KBM-7 (cell line): ENCODE results near the gene SLC12A5.

ENCODE experiments used
- DNase-seq: peaks from one replicate; pipeline ENCODE4 v3.0.0-alpha.2; 2015
- in situ Hi-C: fragments of 300-500 bp; cut with MboI; formaldehyde crosslinking; loops from 2 replicates; pipeline ENCODE4 v1.14.3; 2020; ENCODE audit warnings: low sequenced_read_pairs, low pct_unique_long_range_greater_than_20kb, mixed read lengths

SLC12A5 gene

DNA sequence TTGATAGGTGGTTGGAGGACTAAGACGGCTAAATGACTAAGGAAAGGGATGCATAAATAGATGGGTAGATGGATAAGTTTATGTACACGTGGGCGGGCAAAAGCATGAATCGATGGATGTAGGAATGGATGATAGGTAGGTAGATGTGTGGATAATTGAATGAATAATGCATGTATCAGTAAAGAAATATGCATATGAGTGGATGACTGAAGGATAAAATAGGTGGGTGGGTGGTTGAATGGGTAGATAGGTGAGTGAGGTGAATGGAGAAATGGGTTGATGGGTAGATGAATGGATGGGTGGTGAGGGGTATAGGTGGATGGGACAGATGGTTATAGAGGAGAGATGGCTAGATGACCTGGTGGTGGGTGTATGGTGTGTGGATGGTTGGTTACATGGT is 20.2 kb downstream of the SLC12A5 start:
- in situ Hi-C loops = no loop called here
- DNase-seq = no peak

DNA sequence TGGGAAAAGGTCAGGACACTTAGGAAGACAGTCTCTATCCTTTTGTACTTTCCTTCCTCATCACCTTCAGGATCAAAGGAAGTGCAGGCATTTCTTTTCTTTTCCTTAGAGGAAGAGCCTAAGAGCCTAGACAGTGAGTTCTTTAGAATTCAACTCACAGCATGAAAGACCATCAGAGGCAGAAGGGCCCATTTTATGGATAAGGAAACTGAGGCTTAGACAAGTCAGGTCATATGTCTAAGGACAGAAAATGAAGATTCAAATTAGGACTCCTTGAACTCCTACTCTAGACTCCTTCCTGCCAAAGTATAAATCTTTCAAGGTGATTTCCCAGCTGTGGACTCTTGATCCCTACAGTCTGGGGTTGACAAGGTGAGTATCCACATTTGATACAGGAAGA is 20.8 kb downstream of the SLC12A5 start:
- in situ Hi-C loops = no loop called here

DNA sequence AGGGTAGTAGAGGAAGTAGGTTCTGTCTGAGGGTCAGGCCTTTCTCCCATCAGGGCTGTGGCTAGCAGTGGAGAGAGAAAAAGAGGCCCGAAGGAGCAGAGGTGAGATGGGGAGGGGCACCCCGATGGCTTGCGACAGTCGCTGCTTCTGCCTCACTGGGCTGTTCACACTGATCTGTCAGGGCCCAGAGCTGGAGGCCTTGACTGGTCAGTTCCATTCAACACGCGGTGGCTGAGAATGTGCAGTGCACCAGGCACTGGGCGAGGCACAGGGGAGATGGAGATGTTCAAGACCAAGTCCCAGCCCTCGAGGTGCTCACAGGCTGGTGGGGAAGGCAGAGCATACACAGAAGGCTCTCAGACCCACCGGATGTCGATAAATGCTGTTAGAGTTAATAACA is 21.4 kb downstream of the SLC12A5 start:
- in situ Hi-C loops = no loop called here
- no peak for DNase-seq

More for the DNA sequence above, 20.8 kb downstream of the SLC12A5 start:
- no peak for DNase-seq

DNA sequence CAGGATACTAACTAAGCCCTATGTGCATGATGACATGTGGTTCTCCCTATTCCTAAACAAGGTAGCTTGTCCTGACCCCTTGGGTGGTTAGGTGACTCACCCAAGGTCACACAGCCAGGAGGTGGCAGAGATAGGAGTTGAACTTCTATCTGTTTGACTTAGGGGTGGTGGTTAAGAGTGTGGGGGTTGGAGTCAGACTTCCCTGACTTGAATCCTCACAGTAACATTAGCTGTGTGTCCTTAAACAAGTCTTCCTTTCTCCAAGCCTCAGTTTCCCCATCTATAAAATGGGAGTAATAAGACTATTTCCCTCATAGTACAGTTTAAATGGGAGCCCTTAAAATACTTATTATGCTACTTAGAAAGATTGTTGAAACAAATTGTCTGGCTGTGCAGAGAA is 21.9 kb downstream of the SLC12A5 start:
- in situ Hi-C loops = no loop called here
- DNase-seq = no peak

DNA sequence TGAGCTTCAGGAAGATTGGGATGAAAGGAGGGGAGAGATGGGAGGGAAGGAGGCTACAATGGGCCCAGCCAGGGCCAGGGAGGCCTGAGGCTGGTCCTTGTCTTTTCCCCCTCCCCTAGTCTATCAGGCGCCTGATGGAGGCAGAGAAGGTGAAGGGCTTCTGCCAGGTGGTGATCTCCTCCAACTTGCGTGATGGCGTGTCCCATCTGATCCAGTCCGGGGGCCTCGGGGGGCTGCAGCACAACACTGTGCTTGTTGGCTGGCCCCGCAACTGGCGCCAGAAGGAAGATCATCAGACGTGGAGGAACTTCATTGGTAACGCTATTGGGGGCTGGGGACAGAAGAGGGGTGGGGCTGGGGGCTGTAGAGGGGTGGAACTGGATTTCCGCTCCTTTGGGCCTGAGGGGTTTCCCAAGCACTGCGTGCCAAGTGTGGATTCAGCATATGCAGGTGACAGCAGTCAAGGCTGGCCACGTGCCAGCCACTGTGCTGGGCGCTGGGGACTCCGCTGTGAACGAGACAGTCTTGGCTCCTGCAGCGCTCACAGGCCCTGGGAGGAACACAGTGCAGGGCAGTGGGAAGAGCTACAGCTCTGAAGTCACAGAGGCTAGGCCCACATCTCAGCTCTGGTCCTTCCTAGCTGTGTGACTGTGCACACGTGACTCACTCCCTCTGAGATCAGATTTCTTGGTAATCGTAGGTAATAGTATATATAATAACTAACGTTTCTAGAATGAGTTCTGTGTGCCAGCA is 22.7 kb downstream of the SLC12A5 start:
- in situ Hi-C loops = no loop called here
- DNase-seq = no peak

DNA sequence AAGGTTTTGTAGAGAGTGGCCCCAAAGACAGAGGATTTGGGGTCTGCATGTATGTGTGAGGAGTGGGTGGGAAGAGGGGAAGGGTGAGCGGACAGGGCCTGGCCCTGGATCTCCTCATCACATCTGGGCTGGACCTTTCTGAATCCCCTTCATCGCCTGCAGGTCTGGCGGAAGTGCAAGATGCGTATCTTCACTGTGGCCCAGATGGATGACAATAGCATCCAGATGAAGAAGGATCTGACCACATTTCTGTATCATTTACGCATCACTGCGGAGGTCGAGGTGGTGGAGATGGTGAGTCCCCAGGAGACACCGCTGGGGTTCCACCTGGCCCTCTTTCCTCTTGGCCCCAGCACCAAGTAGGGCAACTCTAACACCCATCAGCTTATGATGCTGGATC is 24.4 kb downstream of the SLC12A5 start:
- DNase-seq = no peak
- in situ Hi-C loops = no loop called here

DNA sequence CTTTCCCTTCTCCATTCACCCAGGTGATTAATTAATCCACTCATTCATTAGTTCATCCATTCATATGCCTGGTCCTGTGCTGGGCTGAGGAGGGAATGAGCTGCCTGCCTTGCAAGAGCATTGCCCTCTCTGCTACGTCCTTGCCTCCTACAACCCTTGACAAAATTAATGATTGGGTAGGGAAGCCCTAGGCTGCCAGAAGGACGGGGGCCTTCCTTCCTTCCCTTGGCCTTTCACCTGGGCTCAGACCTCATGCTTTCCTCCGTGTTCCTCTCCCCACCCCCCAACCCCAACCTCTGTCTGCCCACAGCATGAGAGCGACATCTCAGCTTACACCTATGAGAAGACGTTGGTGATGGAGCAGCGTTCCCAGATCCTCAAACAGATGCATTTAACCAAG is 25.6 kb downstream of the SLC12A5 start:
- DNase-seq = no peak
- in situ Hi-C loops = no loop called here

DNA sequence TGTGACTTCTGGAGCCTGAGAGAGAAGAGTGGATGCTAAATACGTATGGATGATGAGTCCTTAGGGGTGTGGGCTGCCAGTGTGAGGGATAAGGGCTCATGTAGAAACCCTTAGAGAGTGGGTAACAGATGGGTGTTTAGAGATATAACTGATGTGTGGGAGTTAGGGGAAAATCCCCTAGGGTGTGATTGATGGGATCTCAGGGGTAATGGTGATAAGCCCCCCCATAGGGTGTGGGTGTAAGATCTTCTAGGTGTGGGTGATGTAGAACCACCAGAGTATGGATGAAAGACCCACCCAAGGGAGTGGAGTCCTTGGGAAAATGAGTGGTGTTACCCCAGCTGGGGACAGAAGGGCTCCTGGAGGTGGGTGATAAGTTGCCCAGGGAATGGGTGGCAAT is 26.3 kb downstream of the SLC12A5 start:
- in situ Hi-C loops = no loop called here
- DNase-seq = no peak

DNA sequence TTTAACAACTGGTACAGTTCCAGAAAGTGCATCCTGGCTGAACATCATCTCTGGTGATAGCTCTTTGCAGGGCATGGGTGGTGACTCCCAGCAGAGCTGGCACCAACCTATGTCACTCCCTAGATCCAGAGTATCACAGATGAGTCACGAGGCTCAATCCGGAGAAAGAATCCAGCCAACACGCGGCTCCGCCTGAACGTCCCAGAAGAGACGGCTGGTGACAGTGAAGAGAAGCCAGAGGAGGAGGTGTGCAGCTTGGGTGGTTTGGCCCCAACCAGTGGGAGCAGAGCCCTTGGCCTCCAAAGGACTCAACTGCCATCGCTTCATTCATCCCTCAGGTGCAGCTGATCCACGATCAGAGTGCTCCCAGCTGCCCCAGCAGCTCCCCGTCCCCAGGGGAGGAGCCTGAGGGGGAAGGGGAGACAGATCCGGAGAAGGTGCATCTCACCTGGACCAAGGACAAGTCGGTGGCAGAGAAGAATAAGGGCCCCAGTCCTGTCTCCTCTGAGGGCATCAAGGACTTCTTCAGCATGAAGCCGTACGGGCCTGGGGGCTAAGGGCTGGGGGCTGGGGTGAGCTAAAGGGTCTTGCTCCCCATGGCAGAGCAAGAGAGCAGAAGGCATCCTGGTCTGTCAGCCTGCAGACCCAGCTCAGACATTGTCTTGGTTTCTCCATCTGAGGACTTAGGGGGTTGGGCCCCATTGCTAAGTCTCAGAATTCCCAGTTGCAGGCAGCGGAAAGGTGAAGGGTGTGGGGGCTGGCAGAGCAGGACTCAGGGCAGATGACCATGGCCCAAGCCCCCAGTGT is 27.2 kb downstream of the SLC12A5 start:
- no peak for DNase-seq
- in situ Hi-C loops = no loop called here

DNA sequence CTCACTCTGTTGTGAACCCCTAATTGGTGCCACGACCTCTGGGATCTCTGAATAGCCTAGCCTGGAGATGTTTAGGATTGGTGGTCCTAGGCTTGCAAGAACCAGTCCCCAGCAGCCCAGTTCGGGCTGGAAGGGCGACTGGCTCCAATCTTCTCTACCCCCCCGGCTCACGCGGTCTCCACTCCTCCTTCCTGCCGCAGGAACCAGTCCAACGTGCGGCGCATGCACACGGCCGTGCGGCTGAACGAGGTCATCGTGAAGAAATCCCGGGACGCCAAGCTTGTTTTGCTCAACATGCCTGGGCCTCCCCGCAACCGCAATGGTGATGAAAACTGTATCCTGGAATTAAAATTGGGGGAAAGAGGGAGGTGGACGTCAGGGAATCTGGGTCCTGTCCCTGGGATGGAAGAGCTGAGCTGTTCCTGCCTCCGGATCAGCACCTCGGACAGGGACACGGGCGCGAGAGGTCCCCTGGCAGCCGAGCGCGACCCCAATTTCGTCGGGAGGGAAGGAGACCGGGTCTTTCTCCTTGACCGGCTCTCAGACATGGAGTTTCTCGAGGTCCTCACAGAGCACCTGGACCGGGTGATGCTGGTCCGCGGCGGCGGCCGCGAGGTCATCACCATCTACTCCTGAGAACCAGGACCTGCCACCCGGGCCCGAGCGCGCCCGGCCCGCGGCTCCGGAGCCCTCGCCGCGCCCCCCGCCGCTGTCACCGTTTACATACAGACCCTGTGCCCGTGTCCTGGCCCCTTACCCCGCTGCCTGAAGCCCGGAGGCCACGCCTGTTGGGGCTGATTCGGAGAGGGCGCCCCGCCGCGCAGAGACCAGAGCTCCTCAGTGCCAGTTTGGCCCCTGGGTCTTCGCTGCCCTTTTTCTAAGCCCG is 28.2 kb downstream of the SLC12A5 start:
- in situ Hi-C loops = no loop called here
- DNase-seq = peak; percentile 16

DNA sequence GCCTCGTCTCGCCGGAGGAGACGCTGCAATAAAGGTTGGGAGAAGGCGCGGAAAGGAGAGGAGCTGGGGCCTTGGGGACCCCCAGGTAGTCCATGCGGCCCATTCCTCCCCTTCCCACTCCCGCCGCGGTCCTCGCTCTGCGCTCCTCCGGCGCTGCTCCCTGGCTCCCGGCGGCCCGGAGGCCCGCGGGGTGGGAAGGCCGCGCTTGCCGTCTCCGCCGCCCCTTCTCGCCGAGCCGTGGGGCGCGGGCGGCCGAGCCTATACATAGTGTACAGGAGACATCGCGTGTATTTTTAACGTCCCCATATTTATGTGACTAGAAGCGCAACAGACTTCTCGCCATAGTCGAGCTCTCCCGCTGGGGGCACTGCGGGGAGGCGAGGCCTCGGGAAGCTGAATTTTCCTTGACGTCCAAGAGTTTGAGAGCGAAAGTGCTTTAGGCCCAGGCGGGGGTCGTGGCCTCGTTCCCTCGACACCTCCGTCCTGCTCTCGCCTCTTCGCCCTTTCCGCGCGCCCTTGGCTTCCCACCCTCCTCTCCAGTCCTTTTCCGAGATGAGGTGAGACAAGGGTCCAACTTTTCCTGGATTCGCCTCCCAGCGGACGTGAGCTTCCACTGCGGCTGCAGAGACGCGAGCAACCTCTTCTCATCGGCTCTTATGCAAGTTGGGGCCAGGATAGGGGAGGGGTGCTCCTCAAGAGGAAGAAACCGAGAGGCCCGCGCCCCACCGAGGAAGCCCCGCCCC is 29.0 kb downstream of the SLC12A5 start:
- in situ Hi-C loops = no loop called here
- no peak for DNase-seq

DNA sequence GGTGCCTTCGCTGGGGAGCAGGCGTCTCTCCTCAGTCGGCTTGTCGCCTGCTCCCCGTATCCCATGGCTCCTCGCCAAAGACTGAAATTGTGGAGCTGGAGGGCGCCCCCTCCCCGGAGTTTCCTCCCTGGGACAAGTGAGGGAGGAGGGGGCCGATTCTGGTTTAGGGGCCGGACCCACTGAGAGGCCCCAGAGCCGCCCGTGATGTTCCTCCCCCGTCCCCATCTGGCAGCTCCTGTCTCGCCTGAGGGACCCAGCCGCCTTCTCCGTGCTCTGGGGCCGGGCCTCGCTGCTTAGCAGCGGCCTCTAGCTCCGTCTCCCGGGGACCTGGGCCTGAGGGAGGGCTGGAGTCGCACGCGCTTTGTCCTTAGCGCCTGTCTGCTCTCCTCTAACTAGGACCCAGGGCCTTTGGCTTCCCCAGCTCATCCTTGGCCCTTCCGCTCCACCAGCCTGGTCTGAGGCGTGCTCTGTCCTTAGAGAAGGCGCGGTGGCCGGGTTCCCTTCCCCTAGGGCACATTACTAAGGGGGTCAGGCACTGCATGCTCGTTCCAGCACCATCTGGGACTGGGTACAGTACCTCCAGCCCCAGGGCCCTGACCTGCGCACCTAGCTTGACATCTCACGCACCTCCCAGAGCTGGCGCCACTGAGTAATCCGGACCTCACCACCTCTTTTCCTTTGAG is 29.7 kb downstream of the SLC12A5 start:
- DNase-seq = peak; percentile 16
- in situ Hi-C loops = no loop called here

DNA sequence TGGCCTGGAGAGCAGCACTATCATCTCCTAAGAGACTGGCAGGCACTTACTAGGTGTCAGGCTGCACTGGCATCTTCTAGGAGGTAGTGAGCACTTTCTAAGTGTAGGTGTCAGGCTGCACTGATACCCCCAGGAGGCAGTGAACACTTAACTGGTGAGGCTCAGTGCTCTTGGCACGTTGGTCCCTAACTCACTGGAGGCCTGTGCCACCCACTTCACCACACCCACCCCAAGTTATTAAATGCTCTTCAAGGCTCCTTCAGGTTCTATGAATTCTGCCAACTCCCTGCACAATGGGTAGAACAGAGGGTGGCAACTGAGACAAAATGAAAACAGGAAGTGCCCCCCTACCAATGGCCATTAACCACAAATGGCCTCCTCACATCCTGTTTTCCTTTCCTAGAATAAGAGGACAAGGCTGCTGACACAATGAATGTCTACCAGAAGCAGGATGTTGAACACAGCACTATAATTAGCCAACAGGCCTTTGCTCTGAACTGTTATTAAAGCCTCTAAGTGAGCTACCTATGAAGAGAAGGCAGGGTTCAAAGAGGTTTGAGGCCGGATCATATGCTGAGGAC is 31.4 kb downstream of the SLC12A5 start:
- DNase-seq = peak; percentile 76
- in situ Hi-C loops = no loop called here

DNA sequence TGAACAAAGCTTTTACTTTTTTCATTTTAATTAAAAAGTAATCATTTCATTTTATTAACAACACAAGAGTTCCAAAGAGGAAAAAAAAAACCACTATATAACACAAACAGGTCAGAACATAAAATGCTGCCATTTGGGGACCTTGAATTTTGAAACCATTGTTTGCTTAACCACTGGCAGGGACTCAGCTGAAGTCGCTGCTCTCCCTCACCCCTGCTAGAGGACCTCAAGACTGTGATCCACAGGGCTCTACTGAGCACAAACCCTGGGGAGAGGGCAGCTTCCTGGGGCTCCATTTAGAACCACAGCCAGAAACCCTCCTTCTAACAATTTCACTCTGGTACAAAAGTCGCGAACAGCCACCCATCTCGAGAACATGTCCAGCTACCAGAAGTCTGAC is 32.0 kb downstream of the SLC12A5 start:
- in situ Hi-C loops = no loop called here
- no peak for DNase-seq

DNA sequence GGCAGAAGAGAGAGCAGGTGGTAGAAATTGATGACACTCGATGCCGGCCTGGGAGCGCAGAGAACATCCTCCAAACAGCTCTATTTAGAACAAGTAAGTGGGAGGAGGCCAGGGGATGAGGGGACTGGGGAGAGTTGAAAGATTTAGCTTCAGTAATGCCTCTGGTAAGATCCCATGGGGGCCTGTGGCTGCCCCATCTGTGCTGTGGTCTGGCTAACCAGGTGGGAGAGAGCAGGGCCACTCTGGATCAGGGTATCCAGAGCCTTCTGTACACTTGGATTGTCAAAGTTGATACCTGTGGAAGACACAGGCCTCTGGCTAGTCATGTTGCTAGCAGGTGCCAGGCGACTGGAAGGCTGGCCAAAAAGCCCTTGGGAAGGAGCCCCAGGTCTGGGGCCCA is 33.1 kb downstream of the SLC12A5 start:
- in situ Hi-C loops = no loop called here

DNA sequence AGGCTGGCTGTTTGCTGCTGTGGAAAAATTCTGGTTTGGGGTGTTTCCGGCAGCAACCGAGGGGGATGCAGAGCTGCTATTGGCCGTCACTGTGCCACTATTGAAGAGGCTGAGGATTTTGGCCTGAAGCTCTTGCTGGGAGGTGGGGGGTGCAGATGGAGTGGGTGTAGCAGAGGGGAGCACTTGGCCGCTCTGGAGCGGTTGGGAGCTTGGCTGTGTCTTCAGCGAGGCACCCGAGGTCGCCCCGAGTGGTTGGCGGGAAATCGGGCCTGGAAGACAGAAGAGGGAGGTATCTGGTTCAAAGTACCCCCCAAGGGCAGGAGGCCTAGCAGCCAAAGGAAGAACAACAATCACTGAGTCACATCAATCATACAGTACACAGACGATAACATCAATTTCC is 33.6 kb downstream of the SLC12A5 start:
- in situ Hi-C loops = no loop called here
- DNase-seq = no peak

More for the DNA sequence above, 33.1 kb downstream of the SLC12A5 start:
- no peak for DNase-seq

DNA sequence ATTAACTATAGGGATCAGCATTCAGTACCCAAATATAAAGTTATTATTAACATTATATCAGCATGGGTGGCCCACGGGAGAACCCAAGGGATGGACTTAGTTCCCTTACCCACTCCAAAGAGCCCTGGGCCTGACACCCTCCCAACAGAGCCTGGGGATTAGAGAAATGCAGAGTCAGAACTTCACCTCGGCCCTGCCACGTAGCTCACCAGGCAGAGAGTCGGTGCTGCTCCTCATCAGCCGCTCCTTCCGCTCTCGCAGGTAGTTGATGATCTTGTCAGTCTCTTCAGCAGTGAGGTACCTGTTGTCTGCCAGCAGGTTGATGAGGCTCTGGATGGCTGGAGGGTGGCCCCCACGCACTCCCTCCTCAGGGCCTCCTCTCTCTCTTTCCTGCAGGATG is 34.1 kb downstream of the SLC12A5 start:
- DNase-seq = no peak
- in situ Hi-C loops = no loop called here

DNA sequence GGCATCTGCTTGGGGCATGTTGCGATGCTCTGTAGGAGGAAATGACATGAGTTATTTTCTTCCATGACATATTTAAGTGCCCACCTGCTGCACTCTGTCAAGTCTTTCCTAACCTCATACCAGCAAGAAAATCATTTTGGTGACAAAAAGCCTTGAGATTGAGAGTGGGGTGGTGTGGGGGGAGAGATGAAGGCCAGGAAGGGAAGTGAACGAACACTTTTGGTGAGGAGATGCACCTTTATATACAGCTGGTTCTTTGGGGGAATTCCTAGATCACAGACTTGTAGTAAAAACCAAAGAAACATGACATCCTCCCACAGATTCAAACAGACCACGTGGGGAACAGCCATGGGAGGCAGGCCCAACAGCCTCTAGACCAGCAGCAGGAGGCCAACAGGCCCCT is 34.6 kb downstream of the SLC12A5 start:
- in situ Hi-C loops = no loop called here
- no peak for DNase-seq
